ENCODE results near the gene APC.

The APC gene

GRCh38 chr5:112737463-112738190 is at the start of gene APC:
TSS of gene APC (plus strand) at chr5:112737885. CDS start at chr5:112754891, 17,006 bp downstream.
- peak; percentile 92 for DNase-seq (ENCODE audit: low spot score)

- DNase-seq (ENCODE audit: low spot score), result no peak
Measured at GRCh38 chr5:112689155-112689909, 48.4 kb upstream of the APC start.

GRCh38 chr5:112690605-112691338 is 46.9 kb upstream of the APC start:
- no peak for DNase-seq (ENCODE audit: low spot score)

GRCh38 chr5:112691339-112691680 is 46.4 kb upstream of the APC start:
- DNase-seq (ENCODE audit: low spot score), result no peak

- DNase-seq (ENCODE audit: low spot score), result peak; percentile 52
Measured at GRCh38 chr5:112691758-112692157, 45.9 kb upstream of the APC start.

- no peak for DNase-seq (ENCODE audit: low spot score)
Measured at GRCh38 chr5:112692472-112692871, 45.2 kb upstream of the APC start.

- DNase-seq (ENCODE audit: low spot score), result no peak
Measured at GRCh38 chr5:112693301-112693700, 44.4 kb upstream of the APC start.

GRCh38 chr5:112694853-112695709 is 42.6 kb upstream of the APC start:
- no peak for DNase-seq (ENCODE audit: low spot score)

GRCh38 chr5:112696786-112697185 is 40.9 kb upstream of the APC start:
- DNase-seq (ENCODE audit: low spot score), result no peak

- DNase-seq (ENCODE audit: low spot score), result no peak
Measured at GRCh38 chr5:112697322-112697721, 40.4 kb upstream of the APC start.

GRCh38 chr5:112697833-112698232 is 39.9 kb upstream of the APC start:
- DNase-seq (ENCODE audit: low spot score), result no peak

GRCh38 chr5:112703866-112704820 is 33.5 kb upstream of the APC start:
- no peak for DNase-seq (ENCODE audit: low spot score)

- DNase-seq (ENCODE audit: low spot score), result no peak
Measured at GRCh38 chr5:112706446-112707016, 31.2 kb upstream of the APC start.

- DNase-seq (ENCODE audit: low spot score), result peak; percentile 99
Measured at GRCh38 chr5:112707187-112708102, 30.2 kb upstream of the APC start.

- DNase-seq (ENCODE audit: low spot score), result peak; percentile 37
Measured at GRCh38 chr5:112708103-112708622, 29.5 kb upstream of the APC start.

GRCh38 chr5:112709416-112709815 is 28.3 kb upstream of the APC start:
- DNase-seq (ENCODE audit: low spot score), result no peak

- no peak for DNase-seq (ENCODE audit: low spot score)
Measured at GRCh38 chr5:112710896-112711295, 26.8 kb upstream of the APC start.

- DNase-seq (ENCODE audit: low spot score), result no peak
Measured at GRCh38 chr5:112711436-112711835, 26.2 kb upstream of the APC start.

GRCh38 chr5:112713206-112713605 is 24.5 kb upstream of the APC start:
- no peak for DNase-seq (ENCODE audit: low spot score)
